ENCODE data around the gene CCT6A.
"Not testable (repeated sequence)": the region's sequence is repeated elsewhere in the genome, so short reads cannot be mapped to it uniquely, and the experiment has no call there.

Gene CCT6A, protein sequence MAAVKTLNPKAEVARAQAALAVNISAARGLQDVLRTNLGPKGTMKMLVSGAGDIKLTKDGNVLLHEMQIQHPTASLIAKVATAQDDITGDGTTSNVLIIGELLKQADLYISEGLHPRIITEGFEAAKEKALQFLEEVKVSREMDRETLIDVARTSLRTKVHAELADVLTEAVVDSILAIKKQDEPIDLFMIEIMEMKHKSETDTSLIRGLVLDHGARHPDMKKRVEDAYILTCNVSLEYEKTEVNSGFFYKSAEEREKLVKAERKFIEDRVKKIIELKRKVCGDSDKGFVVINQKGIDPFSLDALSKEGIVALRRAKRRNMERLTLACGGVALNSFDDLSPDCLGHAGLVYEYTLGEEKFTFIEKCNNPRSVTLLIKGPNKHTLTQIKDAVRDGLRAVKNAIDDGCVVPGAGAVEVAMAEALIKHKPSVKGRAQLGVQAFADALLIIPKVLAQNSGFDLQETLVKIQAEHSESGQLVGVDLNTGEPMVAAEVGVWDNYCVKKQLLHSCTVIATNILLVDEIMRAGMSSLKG

DNA sequence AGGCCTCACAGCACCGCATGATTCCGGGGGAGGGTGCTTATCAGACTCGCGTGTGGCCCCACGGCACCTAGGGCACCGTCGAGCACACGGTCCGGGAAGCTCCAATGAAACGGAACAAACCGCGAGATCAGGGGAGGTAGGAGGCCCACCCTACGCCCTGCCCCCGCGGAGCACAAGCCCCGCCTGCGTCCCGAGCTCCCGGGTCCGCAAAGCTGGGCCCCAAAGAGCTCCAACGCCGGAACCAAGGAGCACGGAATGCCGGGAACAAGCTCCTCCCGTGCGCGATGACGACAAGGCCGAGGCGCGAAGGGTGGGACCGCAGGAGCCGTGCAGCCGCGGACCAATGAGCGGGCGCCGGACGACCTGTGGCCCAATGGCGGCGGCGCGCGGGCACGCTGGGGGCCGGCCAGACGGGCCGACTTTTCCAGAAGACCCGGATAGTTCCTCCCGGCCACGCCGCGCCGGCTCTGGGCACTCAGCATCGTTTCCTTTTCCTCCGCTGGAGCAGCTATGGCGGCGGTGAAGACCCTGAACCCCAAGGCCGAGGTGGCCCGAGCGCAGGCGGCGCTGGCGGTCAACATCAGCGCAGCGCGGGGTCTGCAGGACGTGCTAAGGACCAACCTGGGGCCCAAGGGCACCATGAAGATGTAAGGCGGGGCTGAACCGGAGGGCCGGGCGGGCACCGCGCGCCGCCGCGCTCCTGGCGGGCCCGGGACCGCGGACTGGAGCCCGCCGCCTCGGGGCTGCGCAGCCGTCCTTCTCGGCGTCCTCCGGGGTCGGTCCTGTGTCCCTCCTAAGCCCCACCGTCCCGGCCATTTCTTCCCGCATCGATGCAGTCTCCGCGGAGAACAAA lies at the start of gene CCT6A, which contains the start of gene PSPH:
Gene CCT6A (plus strand): TSS at position 427 of the 853 bp plus-strand sequence. CDS start 84 bp downstream, at position 511.
Gene PSPH (minus strand): TSS at position 106 of the 853 bp plus-strand sequence. CDS start 30,232 bp downstream, outside the sequence.
- DNase-seq (ENCODE audit: low read depth, low spot score), result peak; percentile 82

DNA sequence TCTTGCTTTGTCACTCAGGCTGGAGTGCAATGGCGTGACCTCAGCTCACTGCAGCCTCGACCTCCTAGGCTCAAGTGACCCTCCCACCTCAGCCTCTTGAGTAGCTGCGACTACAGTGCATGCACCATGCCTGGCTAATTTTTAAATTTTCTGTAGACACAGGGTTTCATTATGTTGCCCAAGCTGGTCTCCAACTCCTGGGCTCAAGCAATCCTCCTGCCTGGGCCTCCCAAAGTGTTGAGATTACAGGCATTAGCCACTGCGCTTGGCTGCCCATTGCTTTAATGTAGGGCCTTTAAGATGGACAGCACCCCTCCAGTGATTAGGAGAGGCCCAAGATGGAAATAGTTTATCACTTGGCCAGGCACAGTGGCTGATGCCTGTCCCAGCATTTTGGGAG lies 47.8 kb upstream of the CCT6A start:
- DNase-seq (ENCODE audit: low read depth, low spot score), result no peak

DNA sequence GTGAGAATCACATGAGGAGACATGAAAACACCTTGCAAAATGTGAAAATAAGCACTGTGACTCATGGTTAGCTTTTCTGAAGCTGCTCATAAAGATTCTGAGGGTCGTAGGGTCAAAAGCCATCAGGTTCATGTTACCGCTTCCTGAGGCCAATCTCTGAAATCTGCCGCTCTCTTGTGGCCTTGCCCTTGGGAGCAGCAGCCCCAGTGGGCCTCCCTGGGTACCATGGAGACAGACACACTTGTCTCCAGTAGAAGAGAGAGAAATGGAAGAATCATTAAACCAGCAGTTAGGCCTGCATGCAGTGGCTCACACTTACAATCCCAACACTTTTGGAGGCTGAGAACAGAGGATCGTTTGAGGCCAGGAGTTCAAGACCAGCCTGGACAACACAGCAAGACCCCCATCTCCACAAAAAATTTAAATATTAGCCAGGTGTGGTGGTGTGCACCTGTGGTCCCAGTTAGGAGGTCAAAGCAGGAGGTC lies 44.4 kb upstream of the CCT6A start:
- no peak for DNase-seq (ENCODE audit: low read depth, low spot score)

DNA sequence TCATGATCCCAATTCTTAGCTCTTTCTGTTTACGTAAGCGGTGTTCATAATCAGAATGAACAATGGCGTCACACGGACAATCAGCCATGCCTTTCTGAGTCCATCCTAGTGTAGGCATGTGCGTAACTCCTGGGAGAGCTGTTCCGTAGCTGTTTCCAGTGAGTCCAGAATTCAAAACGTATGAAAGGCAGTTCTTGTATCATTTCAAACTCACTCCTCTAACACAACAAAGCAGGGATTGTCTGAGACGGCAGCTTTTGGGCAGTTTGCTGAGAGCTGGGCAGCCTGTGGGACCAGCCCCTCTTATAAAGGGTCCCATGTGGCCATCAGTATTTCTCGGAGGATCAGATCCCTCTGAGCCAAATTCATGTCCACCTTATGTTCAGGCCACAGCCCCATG lies 43.7 kb upstream of the CCT6A start:
- no peak for DNase-seq (ENCODE audit: low read depth, low spot score)

DNA sequence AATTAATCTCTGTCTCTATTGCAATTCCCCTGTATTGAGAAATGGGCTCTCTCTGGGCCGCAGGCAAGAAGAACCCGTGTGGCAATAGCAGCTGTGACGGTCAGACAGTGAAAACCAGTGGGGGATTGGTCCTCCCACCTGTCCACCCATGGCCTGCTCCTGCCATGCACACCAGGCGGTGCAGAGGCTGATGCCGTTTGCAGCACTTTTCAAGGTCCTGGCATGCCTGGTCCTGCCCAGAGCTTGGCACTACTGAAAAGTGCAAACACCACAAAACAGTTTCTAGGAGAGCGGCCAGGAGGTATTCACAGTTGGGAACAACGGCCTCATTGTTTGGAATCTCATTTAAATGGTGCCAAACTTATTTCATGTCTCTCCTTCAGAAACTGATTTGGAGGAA lies 41.9 kb upstream of the CCT6A start:
- no peak for DNase-seq (ENCODE audit: low read depth, low spot score)

DNA sequence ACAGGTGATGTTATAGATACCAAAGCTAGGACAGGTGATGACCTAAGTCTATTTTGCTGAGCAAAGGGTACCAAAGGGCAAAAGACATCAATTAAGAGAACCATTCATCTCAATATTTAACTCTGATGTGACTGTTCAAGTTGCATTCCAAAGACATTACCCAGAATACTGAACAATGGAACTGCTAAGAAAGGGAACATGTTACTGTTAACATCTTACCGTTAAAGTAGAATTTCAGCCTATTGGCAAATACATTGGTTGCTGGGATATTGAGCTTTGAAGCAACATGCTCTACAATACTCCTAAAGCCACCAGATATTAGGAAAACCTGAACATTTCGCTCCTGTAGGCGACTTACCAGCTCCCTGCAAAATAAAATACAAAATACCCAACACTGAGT lies 34.5 kb upstream of the CCT6A start:
- not testable (repeated sequence) for DNase-seq (ENCODE audit: low read depth, low spot score)

DNA sequence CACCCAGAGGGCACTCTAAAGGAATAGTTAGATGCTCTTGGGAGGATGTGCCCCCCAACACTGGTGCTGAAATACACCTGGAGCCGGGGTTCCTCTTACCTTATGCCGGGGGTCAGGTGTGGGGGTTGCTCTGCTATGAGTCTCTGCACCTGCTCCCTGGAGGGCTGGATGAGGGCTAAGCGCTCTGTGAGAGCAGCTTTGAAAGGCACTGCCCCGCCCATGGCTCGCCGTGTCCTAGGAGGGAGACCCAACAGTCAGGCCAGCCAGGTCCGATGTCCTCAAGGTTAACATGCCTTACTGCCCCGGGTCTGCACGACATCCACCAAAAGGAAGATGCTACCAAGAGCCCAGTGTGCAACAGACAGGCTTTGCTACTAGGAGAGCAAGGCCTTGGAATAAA lies 32.1 kb upstream of the CCT6A start:
- DNase-seq (ENCODE audit: low read depth, low spot score), result no peak

DNA sequence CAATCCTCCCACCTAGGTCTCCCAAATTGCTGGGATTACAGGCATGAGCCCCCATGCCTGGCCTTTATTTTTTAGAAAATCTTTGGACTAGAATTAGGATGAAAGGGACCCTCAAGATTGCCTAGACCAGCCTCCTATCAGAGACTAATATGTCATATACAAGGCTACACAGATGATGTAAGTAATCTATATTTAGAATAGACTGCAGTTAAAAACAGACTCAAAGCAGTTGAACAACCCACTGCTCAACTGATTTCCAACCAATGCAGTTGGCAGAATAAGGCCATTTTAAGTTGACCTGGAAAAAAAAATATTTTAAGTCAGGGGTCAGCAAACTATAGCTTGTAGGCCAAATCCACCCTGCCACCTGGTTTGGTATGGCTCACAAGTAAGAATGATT lies 28.1 kb upstream of the CCT6A start:
- DNase-seq (ENCODE audit: low read depth, low spot score), result no peak

DNA sequence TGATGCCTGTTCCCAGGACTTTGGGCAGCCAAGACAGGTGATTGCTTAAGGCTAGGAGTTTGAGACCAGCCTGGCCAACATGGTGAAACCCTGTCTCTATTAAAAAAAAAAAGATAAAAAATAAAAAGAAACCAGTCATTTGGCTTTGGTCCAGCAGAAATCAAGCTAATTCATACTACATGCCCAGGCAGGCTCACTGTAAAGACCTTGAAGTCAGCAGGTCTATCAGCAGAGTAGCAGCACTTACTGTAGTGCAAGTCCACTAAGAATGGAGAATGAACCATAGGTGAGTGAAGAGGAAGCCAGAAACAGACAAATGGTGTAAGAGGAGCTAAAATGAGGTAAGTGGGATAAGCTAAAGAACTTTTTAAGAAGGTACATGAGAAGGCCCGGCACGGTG lies 25.0 kb upstream of the CCT6A start:
- DNase-seq (ENCODE audit: low read depth, low spot score), result no peak

DNA sequence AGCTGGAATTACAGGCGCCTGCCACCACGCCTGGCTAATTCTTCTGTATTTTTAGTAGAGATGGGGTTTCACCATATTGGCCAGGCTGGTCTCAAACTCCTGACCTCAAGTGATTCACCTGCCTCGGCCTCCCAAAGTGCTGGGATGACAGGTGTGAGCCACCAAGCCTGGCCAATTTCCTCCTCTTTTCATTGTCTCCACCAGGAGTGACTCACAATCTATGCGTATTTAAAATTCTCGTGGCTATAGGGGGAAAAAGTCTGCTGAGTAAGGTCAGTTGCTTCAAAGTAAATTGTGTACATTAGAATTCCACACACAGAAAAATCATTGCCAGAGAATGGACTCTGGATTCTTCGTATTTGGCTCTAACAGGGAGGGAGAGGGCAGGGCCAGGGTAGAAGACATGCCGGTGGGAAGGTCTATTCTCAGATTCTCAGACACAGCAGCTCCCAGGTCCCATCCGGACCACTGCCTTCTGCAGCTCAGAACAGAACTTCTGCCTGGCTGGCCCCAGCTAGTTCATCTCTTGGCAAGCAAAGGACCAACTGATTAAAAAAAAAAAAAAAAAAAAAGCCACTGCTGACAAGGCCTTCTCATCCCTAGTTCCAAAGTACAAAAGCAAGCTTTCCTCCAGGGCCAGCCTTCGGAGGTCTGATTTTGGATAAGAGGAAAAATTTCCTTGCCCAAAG lies 22.5 kb upstream of the CCT6A start:
- no peak for DNase-seq (ENCODE audit: low read depth, low spot score)

DNA sequence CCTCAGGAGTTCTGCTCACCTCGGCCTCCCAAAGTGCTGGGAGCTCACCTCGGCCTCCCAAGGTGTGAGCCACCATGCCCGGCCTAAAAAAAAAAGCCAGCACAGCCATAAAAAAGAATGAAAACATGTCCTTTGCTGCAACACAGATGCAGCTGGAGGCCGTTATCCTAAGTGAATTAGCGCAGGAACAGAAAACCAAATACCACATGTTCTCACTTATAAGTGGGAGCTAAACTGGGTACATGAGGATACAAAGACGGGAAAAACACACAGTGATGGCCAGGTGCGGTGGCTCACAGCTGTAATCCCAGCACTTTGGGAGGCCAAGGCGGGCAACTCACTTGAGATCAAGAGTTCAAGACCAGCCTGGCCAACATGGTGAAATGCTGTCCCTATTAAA lies 21.2 kb upstream of the CCT6A start:
- DNase-seq (ENCODE audit: low read depth, low spot score), result no peak

DNA sequence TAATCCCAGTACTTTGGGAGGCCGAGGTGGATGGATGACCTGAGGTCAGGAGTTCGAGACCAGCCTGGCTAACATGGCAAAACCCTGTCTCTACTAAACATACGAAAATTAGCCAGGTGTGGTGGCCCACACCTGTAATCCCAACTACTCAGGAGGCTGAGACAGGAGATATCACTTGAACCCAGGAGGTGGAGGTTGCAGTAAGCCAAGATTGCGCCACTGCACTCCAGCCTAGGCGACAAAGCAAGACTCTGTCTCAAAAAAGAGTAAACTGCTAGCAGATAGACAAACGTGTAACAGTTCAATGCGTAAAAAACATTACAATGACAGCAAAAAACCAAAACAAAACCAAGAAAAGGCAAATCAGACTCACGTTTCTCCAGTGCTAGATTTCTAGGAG lies 20.0 kb upstream of the CCT6A start:
- DNase-seq (ENCODE audit: low read depth, low spot score), result not testable (repeated sequence)

DNA sequence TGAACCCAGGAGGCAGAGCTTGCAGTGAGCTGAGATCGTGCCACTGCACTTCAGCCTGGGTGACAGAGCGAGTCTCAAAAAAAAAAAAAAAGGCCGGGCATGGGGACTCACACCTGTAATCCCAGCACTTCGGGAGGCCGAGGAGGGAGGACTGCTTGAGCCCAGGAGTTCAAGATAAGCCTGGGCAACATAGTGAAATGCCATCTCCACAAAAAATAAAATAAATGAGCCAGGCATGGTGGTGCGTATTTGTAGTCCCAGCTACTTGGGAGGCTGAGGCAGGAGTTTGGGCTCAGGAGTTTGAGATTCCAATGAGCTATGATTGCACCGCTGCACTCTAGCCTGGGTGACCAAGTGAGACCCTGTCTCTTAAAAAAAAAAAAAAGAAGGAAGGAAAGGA lies 19.0 kb upstream of the CCT6A start:
- DNase-seq (ENCODE audit: low read depth, low spot score), result not testable (repeated sequence)

DNA sequence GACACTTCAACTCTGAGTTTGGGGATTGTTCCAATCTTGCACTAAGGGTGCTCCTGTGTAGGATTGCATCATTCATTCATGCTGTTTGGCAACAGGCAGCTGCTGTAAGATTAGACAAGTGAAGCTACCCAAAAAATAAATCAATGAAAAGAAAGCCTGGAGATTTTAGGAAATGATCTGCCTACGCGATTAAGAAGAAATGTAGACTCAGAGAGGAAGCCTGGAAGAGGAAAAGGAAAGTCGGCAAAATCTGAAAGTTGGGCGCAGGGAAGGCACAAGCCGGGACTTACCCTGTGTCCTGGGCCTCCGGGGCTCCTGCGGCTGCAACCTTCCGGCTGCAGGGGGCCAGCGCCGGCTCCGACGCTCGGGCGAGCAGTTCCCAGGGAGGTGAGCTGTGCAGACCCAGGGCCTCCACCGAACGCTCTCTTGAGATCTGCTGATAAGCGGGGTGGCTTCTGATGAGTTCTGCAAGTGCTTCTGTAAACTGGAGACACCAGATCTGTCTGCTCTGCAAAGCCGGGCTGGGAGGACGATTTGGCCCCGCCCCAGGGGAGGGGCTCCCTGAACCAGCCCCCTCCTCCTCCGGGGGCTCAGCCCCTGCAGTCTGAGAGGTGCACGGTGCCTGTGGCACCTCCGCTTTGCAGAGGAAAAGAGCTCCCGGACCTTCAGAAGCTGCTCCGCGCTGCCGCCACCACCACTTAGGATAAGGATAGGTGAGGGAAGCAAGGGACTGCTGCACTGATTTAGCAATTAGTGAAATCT lies 17.7 kb upstream of the CCT6A start:
- DNase-seq (ENCODE audit: low read depth, low spot score), result peak; percentile 44

DNA sequence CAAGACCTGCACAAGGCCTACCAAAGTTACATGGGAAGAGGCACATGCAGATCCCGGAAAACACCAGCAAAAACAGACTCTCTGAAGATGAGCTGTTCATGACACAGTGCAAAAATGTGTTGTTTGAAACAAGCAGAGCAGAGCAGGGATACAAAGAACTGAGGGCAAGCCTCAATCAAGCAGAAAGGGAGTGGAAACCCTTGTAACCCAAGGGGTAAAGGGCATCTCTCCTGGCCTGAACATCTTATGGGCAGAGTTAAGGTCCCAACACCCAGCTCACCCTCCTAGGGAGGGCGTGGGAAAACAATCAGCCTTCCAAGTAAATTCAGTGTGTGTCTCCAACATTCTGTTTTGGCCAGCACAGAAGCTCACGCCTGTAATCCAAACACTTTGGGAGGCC lies 10.8 kb upstream of the CCT6A start:
- DNase-seq (ENCODE audit: low read depth, low spot score), result no peak

DNA sequence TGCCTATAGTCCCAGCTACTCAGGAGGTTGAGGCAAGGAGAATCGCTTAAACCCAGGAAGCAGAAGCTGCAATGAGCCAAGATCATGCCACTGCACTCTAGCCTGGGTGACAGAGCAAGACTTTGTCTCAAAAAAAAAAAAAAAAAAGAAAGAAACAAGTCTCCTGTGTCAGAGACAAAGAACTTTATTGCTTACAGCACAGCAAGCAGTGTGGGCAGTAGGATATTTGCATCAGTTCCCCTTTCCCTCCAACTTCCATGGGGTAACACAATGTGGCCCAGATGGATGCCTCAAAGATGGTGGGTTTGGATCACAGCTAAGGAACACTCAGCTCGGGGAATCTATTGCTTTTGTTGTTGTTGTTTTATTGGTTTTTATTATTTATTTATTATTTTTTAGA lies 5.8 kb upstream of the CCT6A start:
- not testable (repeated sequence) for DNase-seq (ENCODE audit: low read depth, low spot score)

DNA sequence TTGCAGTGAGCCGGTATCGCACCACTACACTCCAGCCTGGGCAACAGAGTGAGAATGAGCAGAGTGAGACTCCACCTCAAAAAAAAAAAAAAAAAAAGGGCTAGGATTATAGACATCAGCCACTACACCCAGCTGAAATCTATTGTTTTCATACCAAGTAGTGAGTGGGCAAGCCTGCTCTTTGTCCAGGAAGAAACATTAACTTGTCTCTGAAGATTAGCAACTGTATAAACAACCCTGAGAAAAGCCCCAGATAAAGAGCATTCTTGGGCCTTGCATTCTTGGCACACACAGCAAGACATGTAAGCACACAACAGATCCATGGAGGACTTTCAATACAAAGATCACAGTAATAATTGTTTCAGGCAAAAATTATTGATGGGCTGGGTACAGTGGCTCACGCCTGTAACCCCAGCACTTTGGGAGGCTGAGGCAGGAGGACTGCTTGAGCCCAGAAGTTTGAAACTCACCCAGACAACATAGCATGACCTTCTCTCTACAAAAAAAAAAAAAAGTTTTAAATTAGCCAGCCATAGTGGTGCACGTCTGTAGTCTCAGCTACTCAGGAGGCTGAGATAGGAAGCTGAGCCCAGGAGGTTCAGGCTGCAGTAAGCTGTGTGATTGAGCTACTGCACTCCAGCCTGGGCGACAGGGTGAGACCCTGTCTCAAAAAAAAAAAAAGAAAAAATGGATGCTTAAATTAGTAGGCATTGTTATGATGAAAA lies 4.7 kb upstream of the CCT6A start:
- no peak for DNase-seq (ENCODE audit: low read depth, low spot score)

DNA sequence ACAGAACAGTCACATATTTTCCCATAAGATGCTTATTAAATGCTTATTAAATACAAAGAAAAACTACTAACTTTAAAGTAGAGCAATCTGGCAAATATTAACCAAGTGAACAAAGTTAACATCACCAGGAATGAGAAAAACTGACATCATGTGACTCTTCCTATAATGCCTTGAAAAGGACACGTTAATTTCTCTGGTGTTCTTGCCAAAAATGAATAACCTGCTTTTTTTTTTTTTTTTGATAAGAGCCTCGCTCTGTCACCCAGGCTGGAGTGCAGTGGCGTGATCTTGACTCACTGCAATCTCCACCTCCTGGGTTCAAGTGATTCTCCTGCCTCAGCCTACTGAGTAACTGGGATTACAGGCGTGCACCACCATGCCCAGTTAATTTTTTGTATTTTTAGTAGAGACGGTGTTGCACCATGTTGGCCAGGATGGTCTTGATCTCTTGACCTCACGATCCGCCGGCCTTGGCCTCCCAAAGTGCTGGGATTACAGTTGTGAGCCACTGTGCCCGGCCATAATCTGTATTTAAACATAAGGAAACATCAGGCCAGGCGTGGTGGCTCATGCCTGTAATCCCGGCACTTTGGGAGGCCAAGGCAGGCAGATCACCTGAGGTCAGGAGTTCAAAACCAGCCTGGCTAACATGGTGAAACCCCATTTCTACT lies 4.0 kb upstream of the CCT6A start:
- DNase-seq (ENCODE audit: low read depth, low spot score), result not testable (repeated sequence)

DNA sequence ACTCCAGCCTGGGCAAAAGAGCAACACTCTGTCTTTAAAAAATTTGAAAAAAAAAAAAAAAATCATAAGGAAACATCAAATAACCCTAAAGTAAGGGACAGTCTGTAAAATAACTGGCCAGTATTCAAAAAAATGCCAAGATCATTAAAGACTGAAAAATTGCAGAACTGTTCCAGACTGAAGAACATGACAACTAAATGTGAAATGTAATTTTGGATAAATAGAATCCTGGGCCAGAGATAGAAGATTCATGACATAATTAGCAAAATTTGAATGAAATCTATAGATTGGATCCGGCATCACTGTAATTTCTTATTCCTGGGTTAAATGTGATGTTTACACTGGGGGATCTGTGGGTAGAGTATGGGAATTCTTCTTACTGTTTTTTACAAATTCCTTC lies 3.3 kb upstream of the CCT6A start:
- no peak for DNase-seq (ENCODE audit: low read depth, low spot score)

DNA sequence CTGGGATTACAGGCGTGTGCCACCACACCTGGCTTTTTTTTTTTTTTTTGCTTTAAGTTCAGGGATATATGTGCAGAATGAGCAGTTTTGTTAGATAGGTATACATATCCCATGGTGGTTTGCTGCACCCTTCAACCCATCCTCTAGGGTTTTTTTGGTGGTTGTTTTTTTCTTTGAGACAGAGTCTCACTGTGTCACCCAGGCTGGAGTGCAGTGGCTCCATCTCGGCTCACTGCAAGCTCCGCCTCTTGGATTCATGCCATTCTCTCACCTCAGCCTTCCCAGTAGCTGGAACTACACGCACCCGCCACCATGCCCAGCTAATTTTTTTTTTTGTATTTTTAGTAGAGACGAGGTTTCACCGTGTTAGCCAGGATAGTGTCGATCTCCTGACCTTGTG lies 2.8 kb upstream of the CCT6A start:
- not testable (repeated sequence) for DNase-seq (ENCODE audit: low read depth, low spot score)
